ENCODE results near the gene ALG8. TPM values are rescaled to one million over a fixed set of nuclear protein-coding genes. Genes with fewer than 3 reads are reported as not detected.
"Not testable (repeated sequence)": the region's sequence is repeated elsewhere in the genome, so short reads cannot be mapped to it uniquely, and the experiment has no call there.

The ALG8 gene
- total RNA-seq, 6 donors from 2014 or later, result 5.2 to 31.4 (median 23.0) TPM

DNA sequence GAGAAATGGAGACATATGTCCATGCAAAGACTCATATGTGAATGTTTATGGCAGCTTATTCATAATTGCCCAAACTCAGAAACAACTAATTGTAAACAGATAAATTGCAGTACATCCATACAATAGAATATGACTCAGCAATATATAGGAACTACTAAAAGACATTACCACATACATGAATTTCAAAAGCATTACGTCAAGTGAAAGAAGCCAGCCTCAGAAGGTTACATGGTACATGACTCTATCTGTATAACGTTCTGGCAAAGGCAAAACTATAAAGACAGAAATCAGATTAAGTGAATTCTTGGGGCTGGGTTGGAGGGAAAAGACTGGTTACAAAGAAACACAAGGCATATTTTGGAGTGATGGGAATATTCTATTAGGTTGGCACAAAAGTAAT is 41.8 kb upstream of the ALG8 start:
- H3K4me3 ChIP-seq, result no peak overlapping the region
- TF ChIP-seq POLR2A (IDR thresholded peaks at IDR 0.05), result no peak
- TF ChIP-seq EP300 (IDR thresholded peaks at IDR 0.05), result no peak
- TF ChIP-seq, protein P1, sequence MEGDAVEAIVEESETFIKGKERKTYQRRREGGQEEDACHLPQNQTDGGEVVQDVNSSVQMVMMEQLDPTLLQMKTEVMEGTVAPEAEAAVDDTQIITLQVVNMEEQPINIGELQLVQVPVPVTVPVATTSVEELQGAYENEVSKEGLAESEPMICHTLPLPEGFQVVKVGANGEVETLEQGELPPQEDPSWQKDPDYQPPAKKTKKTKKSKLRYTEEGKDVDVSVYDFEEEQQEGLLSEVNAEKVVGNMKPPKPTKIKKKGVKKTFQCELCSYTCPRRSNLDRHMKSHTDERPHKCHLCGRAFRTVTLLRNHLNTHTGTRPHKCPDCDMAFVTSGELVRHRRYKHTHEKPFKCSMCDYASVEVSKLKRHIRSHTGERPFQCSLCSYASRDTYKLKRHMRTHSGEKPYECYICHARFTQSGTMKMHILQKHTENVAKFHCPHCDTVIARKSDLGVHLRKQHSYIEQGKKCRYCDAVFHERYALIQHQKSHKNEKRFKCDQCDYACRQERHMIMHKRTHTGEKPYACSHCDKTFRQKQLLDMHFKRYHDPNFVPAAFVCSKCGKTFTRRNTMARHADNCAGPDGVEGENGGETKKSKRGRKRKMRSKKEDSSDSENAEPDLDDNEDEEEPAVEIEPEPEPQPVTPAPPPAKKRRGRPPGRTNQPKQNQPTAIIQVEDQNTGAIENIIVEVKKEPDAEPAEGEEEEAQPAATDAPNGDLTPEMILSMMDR (IDR thresholded peaks at IDR 0.05), result no peak
- TF ChIP-seq POLR2AphosphoS5 (IDR thresholded peaks at IDR 0.05), result no peak
- H3K9me3 ChIP-seq, result no peaks in the 10 kb centered on the region
- H3K27ac ChIP-seq, result no peak overlapping the region
- peaks cover 5 to 8% (median 6%) of the 10 kb centered on the region in 4 donors for H3K4me1 ChIP-seq
- H3K36me3 ChIP-seq, result peaks cover 0 to 12% (median 2%) of the 10 kb centered on the region in 4 donors
- no peaks in the 10 kb centered on the region for H3K27me3 ChIP-seq
- no peak for ATAC-seq (ENCODE audit: low FRiP score in 2 of 2)
- 54 to 63% methylated on average over 2 of the region's 2 CpGs for WGBS, 2 donors
- no peak for DNase-seq

DNA sequence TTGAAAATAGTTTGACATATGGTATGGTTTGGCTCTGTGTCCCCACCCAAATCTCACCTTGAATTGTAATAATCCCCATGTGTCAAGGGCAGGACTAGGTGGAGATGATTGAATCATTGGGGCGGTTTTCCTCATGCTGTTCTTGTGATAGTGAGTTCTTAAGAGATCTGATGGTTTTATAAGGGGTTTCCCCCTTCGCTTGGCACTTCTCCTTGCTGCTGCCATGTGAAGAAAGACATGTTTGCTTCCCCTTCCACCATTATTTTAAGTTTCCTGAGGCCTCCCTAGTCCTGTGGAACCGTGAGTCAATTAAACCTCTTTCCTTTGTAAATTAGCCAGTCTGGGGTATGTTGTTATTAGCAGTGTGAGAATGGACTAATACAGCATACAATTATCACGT is 41.3 kb upstream of the ALG8 start:
- DNase-seq (no peak), ATAC-seq (ENCODE audit: low FRiP score in 2 of 2) (no peak)
- Histone ChIP-seq H3K4me1 (peaks cover 2 to 5% (median 3%) of the 10 kb centered on the region in 4 donors), H3K4me3 (no peak overlapping the region), H3K9me3 (no peaks in the 10 kb centered on the region), H3K27me3 (no peaks in the 10 kb centered on the region), H3K36me3 (peaks cover 0 to 12% (median 2%) of the 10 kb centered on the region in 4 donors), H3K27ac (no peak overlapping the region)
- WGBS, 2 donors, result 89 to 91% methylated on average over 4 of the region's 4 CpGs
- TF ChIP-seq POLR2AphosphoS5 (IDR thresholded peaks at IDR 0.05), result no peak
- TF ChIP-seq, protein P1 (IDR thresholded peaks at IDR 0.05), result no peak
- TF ChIP-seq EP300 (IDR thresholded peaks at IDR 0.05), result no peak
- no peak for TF ChIP-seq POLR2A (IDR thresholded peaks at IDR 0.05)

DNA sequence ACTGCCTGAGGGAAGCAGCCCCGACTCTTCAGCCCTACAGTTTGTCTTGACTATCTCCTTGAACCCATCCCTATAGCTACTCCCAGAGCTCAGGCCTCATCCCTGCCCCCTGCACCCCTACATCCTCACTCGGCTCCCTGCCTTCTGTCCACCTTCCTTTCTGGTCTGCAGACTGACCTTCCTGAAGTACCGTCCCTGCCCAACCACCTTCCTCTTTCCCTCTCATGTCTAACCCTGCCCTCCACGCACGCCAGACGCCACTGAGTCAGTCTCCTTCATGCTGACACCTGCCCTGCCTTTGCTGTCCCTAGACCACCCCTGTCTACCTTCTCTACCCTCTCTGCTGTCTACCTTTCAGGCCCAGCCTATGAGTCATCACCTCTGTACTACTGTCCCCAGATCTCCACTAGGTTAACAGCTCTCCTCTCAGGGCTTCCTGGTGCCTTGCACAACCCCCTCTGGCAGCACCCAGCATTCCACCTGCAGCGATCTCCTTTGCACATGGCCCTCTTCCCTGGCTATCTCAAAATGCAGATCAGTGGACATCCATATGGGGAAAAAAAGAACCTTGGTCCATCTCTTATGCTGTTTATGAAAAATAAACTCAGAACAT is 40.1 kb upstream of the ALG8 start:
- Histone ChIP-seq H3K4me1 (no peaks in the 10 kb centered on the region), H3K27me3 (no peaks in the 10 kb centered on the region), H3K27ac (no peak overlapping the region), H3K9me3 (no peaks in the 10 kb centered on the region), H3K36me3 (peaks cover 0 to 12% (median 2%) of the 10 kb centered on the region in 4 donors), H3K4me3 (no peak overlapping the region)
- TF ChIP-seq, protein P1 (IDR thresholded peaks at IDR 0.05), result no peak
- TF ChIP-seq POLR2AphosphoS5 (IDR thresholded peaks at IDR 0.05) (no peak), EP300 (IDR thresholded peaks at IDR 0.05) (no peak), POLR2A (IDR thresholded peaks at IDR 0.05) (no peak)
- WGBS, 2 donors, result 95 to 97% methylated on average over 7 of the region's 7 CpGs
- DNase-seq (no peak), ATAC-seq (ENCODE audit: low FRiP score in 2 of 2) (peak in 1 of 2 donors; percentile 15)

DNA sequence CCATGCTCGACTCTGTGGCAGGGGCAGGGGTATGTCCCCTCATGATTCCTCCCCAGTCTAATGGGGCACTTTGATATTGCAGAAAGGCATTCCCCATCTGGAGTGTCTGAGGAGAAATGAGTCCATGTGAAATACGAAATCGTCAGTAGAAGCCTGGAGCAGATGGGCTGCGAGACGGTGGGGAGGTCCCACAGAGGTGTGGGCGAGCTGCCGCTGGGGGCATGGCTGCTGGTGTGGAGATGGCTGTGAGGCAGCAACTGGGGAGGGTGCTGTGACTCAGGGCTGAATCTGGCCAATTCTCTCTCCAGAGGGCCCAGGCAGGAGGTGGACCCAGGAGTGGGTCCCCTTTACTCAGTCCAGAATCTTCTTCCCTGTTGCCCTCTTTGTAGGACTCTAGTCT is 37.8 kb upstream of the ALG8 start:
- Histone ChIP-seq H3K4me1 (no peaks in the 10 kb centered on the region), H3K27ac (no peak overlapping the region), H3K36me3 (peaks cover 0 to 30% (median 15%) of the 10 kb centered on the region in 4 donors), H3K4me3 (no peak overlapping the region), H3K9me3 (no peaks in the 10 kb centered on the region), H3K27me3 (no peaks in the 10 kb centered on the region)
- 91 to 93% methylated on average over 7 of the region's 7 CpGs for WGBS, 2 donors
- TF ChIP-seq EP300 (IDR thresholded peaks at IDR 0.05) (no peak), POLR2AphosphoS5 (IDR thresholded peaks at IDR 0.05) (no peak), POLR2A (IDR thresholded peaks at IDR 0.05) (no peak)
- TF ChIP-seq, protein P1 (IDR thresholded peaks at IDR 0.05), result no peak
- ATAC-seq (ENCODE audit: low FRiP score in 2 of 2) (no peak), DNase-seq (no peak)

DNA sequence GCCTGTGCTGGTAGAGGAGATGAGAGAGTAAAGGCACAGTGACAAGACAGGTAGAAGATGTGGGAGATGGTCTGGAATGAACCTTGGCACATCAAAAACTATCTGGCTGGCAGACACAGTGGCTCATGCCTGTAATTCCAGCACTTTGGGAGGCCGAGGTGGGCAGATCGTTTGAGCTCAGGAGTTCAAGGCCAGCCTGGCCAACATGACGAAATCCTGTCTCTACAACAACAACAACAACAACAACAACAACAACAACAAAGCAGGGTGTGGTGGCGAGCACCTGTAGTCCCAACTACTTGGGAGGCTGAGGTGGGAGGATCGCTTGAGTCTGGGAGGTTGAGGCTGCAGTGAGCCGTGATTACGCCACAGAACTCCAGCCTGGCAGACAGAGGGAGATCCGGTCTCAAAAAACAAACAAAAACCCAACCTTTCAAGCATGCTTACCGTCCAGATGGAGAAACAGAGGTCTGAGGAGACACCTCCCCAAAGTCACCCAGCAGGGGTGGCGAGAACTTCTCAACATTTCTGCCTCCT is 37.2 kb upstream of the ALG8 start:
- Histone ChIP-seq H3K4me3 (no peak overlapping the region), H3K9me3 (no peaks in the 10 kb centered on the region), H3K36me3 (peaks cover 0 to 30% (median 15%) of the 10 kb centered on the region in 4 donors), H3K4me1 (no peaks in the 10 kb centered on the region), H3K27me3 (no peaks in the 10 kb centered on the region), H3K27ac (no peak overlapping the region)
- no peak for ATAC-seq (ENCODE audit: low FRiP score in 2 of 2)
- 96 to 97% methylated on average over 10 of the region's 10 CpGs for WGBS, 2 donors
- TF ChIP-seq POLR2A (IDR thresholded peaks at IDR 0.05), result no peak
- TF ChIP-seq POLR2AphosphoS5 (IDR thresholded peaks at IDR 0.05), result no peak
- no peak for DNase-seq

DNA sequence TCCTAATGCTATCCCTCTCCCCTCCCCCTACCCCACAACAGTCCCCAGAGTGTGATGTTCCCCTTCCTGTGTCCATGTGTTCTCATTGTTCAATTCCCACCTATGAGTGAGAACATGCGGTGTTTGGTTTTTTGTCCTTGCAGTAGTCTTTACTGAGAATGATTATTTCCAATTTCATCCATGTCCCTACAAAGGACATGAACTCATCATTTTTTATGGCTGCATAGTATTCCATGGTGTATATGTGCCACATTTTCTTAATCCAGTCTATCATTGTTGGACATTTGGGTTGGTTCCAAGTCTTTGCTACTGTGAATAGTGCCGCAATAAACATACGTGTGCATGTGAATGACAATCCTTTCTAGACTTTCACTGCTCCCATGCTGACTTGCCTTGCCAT is 36.4 kb upstream of the ALG8 start:
- not testable (repeated sequence) for ATAC-seq (ENCODE audit: low FRiP score in 2 of 2); H3K4me3 ChIP-seq; DNase-seq; H3K4me1 ChIP-seq; H3K9me3 ChIP-seq; H3K27ac ChIP-seq; H3K27me3 ChIP-seq
- 96 to 100% methylated on average over 3 of the region's 3 CpGs for WGBS, 2 donors
- peaks cover 0 to 30% (median 15%) of the 10 kb centered on the region in 4 donors for H3K36me3 ChIP-seq
